HEK293T (cell line): Measurements from ENCODE around the gene IPO5.

Source experiments
- CTCF ChIA-PET: fragments of 350-600 bp; formaldehyde crosslinking; extraction: SDS; loops from one replicate; lab custom pipeline; 2021; ENCODE audit warnings: antibody characterized with exemption, inconsistent platforms; lab: Yijun Ruan, JAX
- POLR2A ChIA-PET: fragments of 350-600 bp; formaldehyde crosslinking; extraction: SDS; loops from one replicate; lab custom pipeline; 2020; ENCODE audit warnings: antibody characterized with exemption, inconsistent platforms; lab: Yijun Ruan, JAX
- DNase-seq: peaks from one replicate; pipeline ENCODE4 v3.0.0; 2012; ENCODE audit warnings: mixed read lengths; ENCODE audit errors: extremely low spot score
- ARNT ChIP-seq: fragments of 450-650 bp; IDR thresholded peaks from 2 replicates; pipeline ENCODE4 v1.6.1; 2017; ENCODE audit warnings: mild to moderate bottlenecking
- BHLHE40 ChIP-seq: fragments of 450-650 bp; IDR thresholded peaks from 2 replicates; pipeline ENCODE4 v1.6.1; 2016; ENCODE audit warnings: mild to moderate bottlenecking, moderate library complexity, borderline replicate concordance
- CTBP1 ChIP-seq: fragments of 450-650 bp; IDR thresholded peaks from 2 replicates; pipeline ENCODE4 v1.6.1; 2016; ENCODE audit warnings: borderline replicate concordance
- ELF4 ChIP-seq: fragments of 450-650 bp; IDR thresholded peaks from 2 replicates; pipeline ENCODE4 v1.6.1; 2017; ENCODE audit warnings: antibody characterized with exemption
- FOXA1 ChIP-seq: fragments of 450-650 bp; IDR thresholded peaks from 2 replicates; pipeline ENCODE4 v1.6.1; 2016; ENCODE audit warnings: mild to moderate bottlenecking
- FOXK2 ChIP-seq: fragments of 450-650 bp; IDR thresholded peaks from 2 replicates; pipeline ENCODE4 v1.6.1; 2016; ENCODE audit warnings: mild to moderate bottlenecking
- FOXM1 ChIP-seq: fragments of 450-650 bp; IDR thresholded peaks from 2 replicates; pipeline ENCODE4 v1.6.1; 2017; ENCODE audit warnings: mild to moderate bottlenecking, borderline replicate concordance
- HDGF ChIP-seq: fragments of 450-650 bp; IDR thresholded peaks from 2 replicates; pipeline ENCODE4 v1.6.1; 2017; ENCODE audit warnings: antibody characterized with exemption, borderline replicate concordance
- L3MBTL2 ChIP-seq: fragments of 450-650 bp; conservative IDR thresholded peaks from 2 replicates; pipeline ENCODE4 v1.6.1; 2016; ENCODE audit warnings: mild to moderate bottlenecking
- LEF1 ChIP-seq: fragments of 450-650 bp; IDR thresholded peaks from 2 replicates; pipeline ENCODE4 v1.6.1; 2017; ENCODE audit warnings: mild to moderate bottlenecking, borderline replicate concordance
- NFRKB ChIP-seq: fragments of 450-650 bp; IDR thresholded peaks from 2 replicates; pipeline ENCODE4 v1.6.1; 2016; ENCODE audit warnings: mild to moderate bottlenecking, moderate library complexity
- SP1 ChIP-seq: fragments of 450-650 bp; IDR thresholded peaks from 2 replicates; pipeline ENCODE4 v1.6.1; 2017
- SUZ12 ChIP-seq: fragments of 450-650 bp; IDR thresholded peaks from 2 replicates; pipeline ENCODE4 v1.6.1; 2016; ENCODE audit warnings: mild to moderate bottlenecking
- TARDBP ChIP-seq: fragments of 450-650 bp; IDR thresholded peaks from 2 replicates; pipeline ENCODE4 v1.6.1; 2016
- ZNF384 ChIP-seq: fragments of 450-650 bp; IDR thresholded peaks from 2 replicates; pipeline ENCODE4 v1.6.1; 2016
- TF ChIP-seq, protein P1 (sequence below): fragments of 450-650 bp; IDR thresholded peaks from 2 replicates; pipeline ENCODE4 v1.6.1; 2016

The IPO5 gene

GRCh38 chr13:98050041-98050466 is 96.6 kb downstream of the IPO5 start:
- no peak for DNase-seq
- TF ChIP-seq NFRKB (no peak), ELF4 (no peak), TARDBP (no peak), ZNF384 (no peak)
- ChIA-PET POLR2A (no interaction called here), CTCF (interaction anchor here (0.7 kb wide), 1 partner anchor 740 kb away, joined by 8 read pairs; no protein-coding TSS in a partner anchor)

DNA sequence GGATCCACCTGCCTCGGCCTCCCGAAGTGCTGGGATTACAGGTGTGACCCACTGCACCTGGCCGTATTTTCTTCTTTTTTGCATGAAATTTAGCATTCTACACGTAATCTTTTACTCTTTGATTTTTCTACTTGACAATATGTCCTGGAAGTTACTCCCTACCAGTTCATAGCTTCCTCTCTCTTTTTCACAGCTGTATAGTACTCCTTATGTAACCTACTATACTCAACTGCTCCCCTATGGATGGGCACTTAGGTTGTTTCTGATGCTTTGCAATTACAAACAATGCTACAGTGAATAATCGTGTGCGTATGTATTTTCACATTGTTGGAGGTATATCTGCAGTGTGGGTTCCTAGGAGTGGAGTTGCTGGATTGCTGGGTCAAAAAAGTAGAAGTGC is 98.9 kb downstream of the IPO5 start:
- TF ChIP-seq, protein P1, sequence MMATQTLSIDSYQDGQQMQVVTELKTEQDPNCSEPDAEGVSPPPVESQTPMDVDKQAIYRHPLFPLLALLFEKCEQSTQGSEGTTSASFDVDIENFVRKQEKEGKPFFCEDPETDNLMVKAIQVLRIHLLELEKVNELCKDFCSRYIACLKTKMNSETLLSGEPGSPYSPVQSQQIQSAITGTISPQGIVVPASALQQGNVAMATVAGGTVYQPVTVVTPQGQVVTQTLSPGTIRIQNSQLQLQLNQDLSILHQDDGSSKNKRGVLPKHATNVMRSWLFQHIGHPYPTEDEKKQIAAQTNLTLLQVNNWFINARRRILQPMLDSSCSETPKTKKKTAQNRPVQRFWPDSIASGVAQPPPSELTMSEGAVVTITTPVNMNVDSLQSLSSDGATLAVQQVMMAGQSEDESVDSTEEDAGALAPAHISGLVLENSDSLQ, result no peak
- no peak for TF ChIP-seq ELF4
- TF ChIP-seq BHLHE40, result no peak
- TF ChIP-seq ARNT, result no peak
- no peak for TF ChIP-seq TARDBP
- no peak for TF ChIP-seq LEF1
- no peak for TF ChIP-seq CTBP1
- no peak for TF ChIP-seq ZNF384
- no peak for TF ChIP-seq SUZ12
- TF ChIP-seq L3MBTL2, result no peak
- TF ChIP-seq FOXA1, result no peak
- TF ChIP-seq FOXM1, result no peak
- no peak for TF ChIP-seq SP1
- CTCF ChIA-PET, result no interaction called here
- POLR2A ChIA-PET, result no interaction called here
- DNase-seq, result no peak

GRCh38 chr13:98054301-98054700 is 100.8 kb downstream of the IPO5 start:
- ChIA-PET CTCF (interaction anchor here (0.6 kb wide), 1 partner anchor 95 kb away, joined by 4 read pairs; no protein-coding TSS in a partner anchor), POLR2A (no interaction called here)
- no peak for DNase-seq
- TF ChIP-seq SUZ12 (no peak), FOXA1 (no peak), FOXM1 (no peak)

- ChIA-PET CTCF (no interaction called here), POLR2A (no interaction called here)
- DNase-seq, result no peak
- TF ChIP-seq SUZ12, result no peak
- TF ChIP-seq L3MBTL2, result no peak
- TF ChIP-seq FOXA1, result no peak
- no peak for TF ChIP-seq ZNF384
- TF ChIP-seq TARDBP, result no peak
- no peak for TF ChIP-seq CTBP1
- TF ChIP-seq ARNT, result no peak
- TF ChIP-seq ELF4, result no peak
- TF ChIP-seq SP1, result no peak
- TF ChIP-seq BHLHE40, result no peak
Measured at GRCh38 chr13:98055623-98056022, 102.1 kb downstream of the IPO5 start.

- ChIA-PET CTCF (no interaction called here), POLR2A (no interaction called here)
- DNase-seq, result no peak
- no peak for TF ChIP-seq FOXK2
- no peak for TF ChIP-seq SUZ12
- TF ChIP-seq SP1, result no peak
- TF ChIP-seq CTBP1, result no peak
- no peak for TF ChIP-seq ZNF384
- TF ChIP-seq HDGF, result no peak
- no peak for TF ChIP-seq TARDBP
- TF ChIP-seq ARNT, result no peak
- no peak for TF ChIP-seq BHLHE40
- TF ChIP-seq FOXA1, result no peak
- TF ChIP-seq LEF1, result no peak
- TF ChIP-seq FOXM1, result no peak
- TF ChIP-seq ELF4, result no peak
- TF ChIP-seq L3MBTL2, result no peak
- TF ChIP-seq NFRKB, result no peak
- TF ChIP-seq, protein P1, result no peak
Measured at GRCh38 chr13:98056839-98057410, 103.5 kb downstream of the IPO5 start.

GRCh38 chr13:98059276-98059675 is 105.8 kb downstream of the IPO5 start:
- no peak for DNase-seq
- TF ChIP-seq FOXK2 (no peak), HDGF (no peak), SP1 (no peak), CTBP1 (no peak), FOXA1 (no peak), SUZ12 (no peak)
- TF ChIP-seq, protein P1, result no peak
- ChIA-PET POLR2A (no interaction called here), CTCF (no interaction called here)

GRCh38 chr13:98060282-98060681 is 106.8 kb downstream of the IPO5 start:
- POLR2A ChIA-PET, result no interaction called here
- TF ChIP-seq L3MBTL2 (no peak), ARNT (no peak), FOXK2 (no peak), LEF1 (no peak), ZNF384 (no peak), TARDBP (no peak), HDGF (no peak), NFRKB (no peak), ELF4 (no peak), SP1 (no peak), BHLHE40 (no peak), SUZ12 (no peak), CTBP1 (no peak), FOXM1 (no peak), FOXA1 (no peak)
- TF ChIP-seq, protein P1, result no peak
- CTCF ChIA-PET, result no interaction called here
- DNase-seq, result no peak
